ENCODE measurements around the gene ZNF417. TPM values are rescaled to one million over a fixed set of nuclear protein-coding genes. Genes with fewer than 3 reads are reported as not detected.

The ZNF417 gene
- polyA plus RNA-seq, 1 donor (not counting 4 experiments of a cell fraction or from before 2014, with no cell fraction given): 5.8 TPM

DNA sequence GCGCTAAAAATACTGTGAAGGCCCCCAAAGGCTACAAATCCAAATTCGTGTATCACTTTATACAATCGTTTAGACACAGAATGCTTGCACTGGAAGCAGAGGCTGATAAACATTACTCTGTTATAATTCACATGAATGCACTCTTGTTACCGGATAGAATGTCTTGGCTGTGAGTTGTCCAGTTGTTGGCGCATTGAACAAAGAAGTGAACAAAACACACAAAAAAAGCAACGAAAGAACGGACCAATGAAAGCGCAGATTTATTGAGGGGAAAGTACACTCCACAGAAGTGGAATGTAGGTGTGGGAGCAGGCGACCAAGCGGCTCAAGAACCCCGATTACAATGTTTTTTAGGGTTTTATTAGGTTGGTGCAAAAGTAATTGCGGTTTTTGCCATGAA is 19.3 kb upstream of the ZNF417 start:
- Histone ChIP-seq H3K4me3 (ENCODE audit: control insufficient read depth in 2 of 3, extremely low read depth in 1 of 3, insufficient read depth in 2 of 3, low read depth in 1 of 3, low read length in 3 of 3) (no peak overlapping the region), H3K4me2 (ENCODE audit: control insufficient read depth, extremely low read depth, insufficient read depth, low read depth, low read length) (peak overlapping the region; percentile 88), H4K20me1 (ENCODE audit: control insufficient read depth, extremely low read depth, insufficient read depth, low read length) (no peaks in the 10 kb centered on the region), H3K9ac (ENCODE audit: control insufficient read depth, extremely low read depth, insufficient read depth, low read length) (no peak overlapping the region), H3K79me2 (ENCODE audit: control insufficient read depth, insufficient read depth, low read length) (peaks cover 5% of the 10 kb centered on the region), H3K36me3 (ENCODE audit: control insufficient read depth in 2 of 2, extremely low read depth in 1 of 2, insufficient read depth in 2 of 2, low read length in 2 of 2) (peaks cover 0 to 5% of the 10 kb centered on the region in 2 experiments), H3K27me3 (ENCODE audit: control insufficient read depth, extremely low read depth, insufficient read depth, low read length) (no peaks in the 10 kb centered on the region), H3K27ac (ENCODE audit: control insufficient read depth, insufficient read depth, low read length) (no peak overlapping the region), H2AFZ (ENCODE audit: control insufficient read depth, low read length) (no peak overlapping the region), H3K9me3 (ENCODE audit: control insufficient read depth, low read depth, low read length) (no peaks in the 10 kb centered on the region), H3K4me1 (ENCODE audit: control insufficient read depth, extremely low read depth, insufficient read depth, low read length) (no peaks in the 10 kb centered on the region), H3K9me1 (ENCODE audit: control insufficient read depth, extremely low read depth, insufficient read depth, low read length) (no peaks in the 10 kb centered on the region)
- no peak for FAIRE-seq
- dilution Hi-C loops (cut with MboI; ENCODE audit: extremely low pct_ligation_motif_present, low sequenced_read_pairs): no loop called here
- TF ChIP-seq, protein P1, sequence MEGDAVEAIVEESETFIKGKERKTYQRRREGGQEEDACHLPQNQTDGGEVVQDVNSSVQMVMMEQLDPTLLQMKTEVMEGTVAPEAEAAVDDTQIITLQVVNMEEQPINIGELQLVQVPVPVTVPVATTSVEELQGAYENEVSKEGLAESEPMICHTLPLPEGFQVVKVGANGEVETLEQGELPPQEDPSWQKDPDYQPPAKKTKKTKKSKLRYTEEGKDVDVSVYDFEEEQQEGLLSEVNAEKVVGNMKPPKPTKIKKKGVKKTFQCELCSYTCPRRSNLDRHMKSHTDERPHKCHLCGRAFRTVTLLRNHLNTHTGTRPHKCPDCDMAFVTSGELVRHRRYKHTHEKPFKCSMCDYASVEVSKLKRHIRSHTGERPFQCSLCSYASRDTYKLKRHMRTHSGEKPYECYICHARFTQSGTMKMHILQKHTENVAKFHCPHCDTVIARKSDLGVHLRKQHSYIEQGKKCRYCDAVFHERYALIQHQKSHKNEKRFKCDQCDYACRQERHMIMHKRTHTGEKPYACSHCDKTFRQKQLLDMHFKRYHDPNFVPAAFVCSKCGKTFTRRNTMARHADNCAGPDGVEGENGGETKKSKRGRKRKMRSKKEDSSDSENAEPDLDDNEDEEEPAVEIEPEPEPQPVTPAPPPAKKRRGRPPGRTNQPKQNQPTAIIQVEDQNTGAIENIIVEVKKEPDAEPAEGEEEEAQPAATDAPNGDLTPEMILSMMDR (optimal IDR thresholded peaks at IDR 0.05 in 1 of 3, IDR thresholded peaks at IDR 0.05 in 1 of 3, conservative IDR thresholded peaks at IDR 0.05 in 1 of 3; ENCODE audit: extremely low read depth in 1 of 3, insufficient read depth in 2 of 3, low read length in 3 of 3): no peak
- TF ChIP-seq EZH2 (IDR thresholded peaks at IDR 0.05; ENCODE audit: low read length): no peak
- DNase-seq (ENCODE audit: low read depth, low spot score): no peak

- peak; percentile 96 for FAIRE-seq
- DNase-seq (ENCODE audit: low read depth, low spot score): no peak
- H2AFZ ChIP-seq (ENCODE audit: control insufficient read depth, low read length): peak within 1 kb of the TSS; percentile 95
- H3K4me1 ChIP-seq (ENCODE audit: control insufficient read depth, extremely low read depth, insufficient read depth, low read length): no peaks in the 10 kb centered on the region
- TF ChIP-seq EZH2 (IDR thresholded peaks at IDR 0.05; ENCODE audit: low read length): no peak
- TF ChIP-seq, protein P1 (optimal IDR thresholded peaks at IDR 0.05 in 1 of 3, IDR thresholded peaks at IDR 0.05 in 1 of 3, conservative IDR thresholded peaks at IDR 0.05 in 1 of 3; ENCODE audit: extremely low read depth in 1 of 3, insufficient read depth in 2 of 3, low read length in 3 of 3): no peak
- H3K27ac ChIP-seq (ENCODE audit: control insufficient read depth, insufficient read depth, low read length): peak within 1 kb of the TSS; percentile 62
- peak within 1 kb of the TSS; percentile 58 to 82 (median 81) for H3K4me3 ChIP-seq (ENCODE audit: control insufficient read depth in 2 of 3, extremely low read depth in 1 of 3, insufficient read depth in 2 of 3, low read depth in 1 of 3, low read length in 3 of 3)
- peaks cover 5% of the 10 kb centered on the region for H3K79me2 ChIP-seq (ENCODE audit: control insufficient read depth, insufficient read depth, low read length)
- no peaks in the 10 kb centered on the region for H4K20me1 ChIP-seq (ENCODE audit: control insufficient read depth, extremely low read depth, insufficient read depth, low read length)
- H3K27me3 ChIP-seq (ENCODE audit: control insufficient read depth, extremely low read depth, insufficient read depth, low read length): no peaks in the 10 kb centered on the region
- H3K36me3 ChIP-seq (ENCODE audit: control insufficient read depth in 2 of 2, extremely low read depth in 1 of 2, insufficient read depth in 2 of 2, low read length in 2 of 2): peaks cover 0 to 8% of the 10 kb centered on the region in 2 experiments
- H3K9me1 ChIP-seq (ENCODE audit: control insufficient read depth, extremely low read depth, insufficient read depth, low read length): no peaks in the 10 kb centered on the region
- peak within 1 kb of the TSS; percentile 88 for H3K4me2 ChIP-seq (ENCODE audit: control insufficient read depth, extremely low read depth, insufficient read depth, low read depth, low read length)
- H3K9me3 ChIP-seq (ENCODE audit: control insufficient read depth, low read depth, low read length): no peaks in the 10 kb centered on the region
- dilution Hi-C loops (cut with MboI; ENCODE audit: extremely low pct_ligation_motif_present, low sequenced_read_pairs): no loop called here
- H3K9ac ChIP-seq (ENCODE audit: control insufficient read depth, extremely low read depth, insufficient read depth, low read length): peak within 1 kb of the TSS; percentile 77
Measured at GRCh38 chr19:57934820-57935665, 18.7 kb upstream of the ZNF417 start, which contains the start of gene ZNF418. Gene ZNF418, minus strand, starts transcription at chr19:57935402. Its CDS starts 1,580 bp downstream, at chr19:57933822.

Measured in keratinocyte (primary cell).